ENCODE data around the gene MN1.

MN1 gene

GRCh38 chr22:27844656-27845591, 43.4 kb upstream of the MN1 start:
- DNase-seq (ENCODE audit: low read depth), result peak; percentile 28
- TF ChIP-seq CTCF (IDR thresholded peaks at IDR 0.05; ENCODE audit: low read length, missing control alignments), result no peak
- no peak overlapping the region for H3K4me3 ChIP-seq (replicated peaks; ENCODE audit: low read depth, low read length)

- DNase-seq (ENCODE audit: low read depth), result no peak
- H3K4me3 ChIP-seq (replicated peaks; ENCODE audit: low read depth, low read length), result no peak overlapping the region
- TF ChIP-seq CTCF (IDR thresholded peaks at IDR 0.05; ENCODE audit: low read length, missing control alignments), result no peak
Measured at GRCh38 chr22:27844256-27844655, 42.7 kb upstream of the MN1 start.

GRCh38 chr22:27843441-27843840, 41.9 kb upstream of the MN1 start:
- no peak for TF ChIP-seq CTCF (IDR thresholded peaks at IDR 0.05; ENCODE audit: low read length, missing control alignments)
- DNase-seq (ENCODE audit: low read depth), result no peak
- no peak overlapping the region for H3K4me3 ChIP-seq (replicated peaks; ENCODE audit: low read depth, low read length)

- DNase-seq (ENCODE audit: low read depth), result no peak
- TF ChIP-seq CTCF (IDR thresholded peaks at IDR 0.05; ENCODE audit: low read length, missing control alignments), result no peak
Measured at GRCh38 chr22:27842669-27843431, 41.3 kb upstream of the MN1 start.

GRCh38 chr22:27842201-27842600, 40.6 kb upstream of the MN1 start:
- H3K4me3 ChIP-seq (replicated peaks; ENCODE audit: low read depth, low read length), result no peak overlapping the region
- DNase-seq (ENCODE audit: low read depth), result no peak
- no peak for TF ChIP-seq CTCF (IDR thresholded peaks at IDR 0.05; ENCODE audit: low read length, missing control alignments)

More at GRCh38 chr22:27842669-27843431, 41.3 kb upstream of the MN1 start:
- H3K4me3 ChIP-seq (replicated peaks; ENCODE audit: low read depth, low read length), result no peak overlapping the region

- no peak overlapping the region for H3K4me3 ChIP-seq (replicated peaks; ENCODE audit: low read depth, low read length)
- no peak for TF ChIP-seq CTCF (IDR thresholded peaks at IDR 0.05; ENCODE audit: low read length, missing control alignments)
Measured at GRCh38 chr22:27840436-27840835, 38.9 kb upstream of the MN1 start.

More at GRCh38 chr22:27840436-27840835, 38.9 kb upstream of the MN1 start:
- DNase-seq (ENCODE audit: low read depth), result no peak

All from fibroblast of pulmonary artery (primary cell).